GM23338 (cell line): Measurements from ENCODE around the gene DDX19B. TPM values are rescaled to one million over a fixed set of nuclear protein-coding genes. Genes with fewer than 3 reads are reported as not detected.

Source experiments
- ATAC-seq: fragments of 200-7000 bp; cut with Tn5 transposase; 3 replicates; pipeline ENCODE4 v1.9.1; 2020
- DNase-seq: peaks from one replicate; pipeline ENCODE4 v3.0.0-alpha.2; 2015; ENCODE audit warnings: low spot score
- H2AFZ ChIP-seq: fragments of 200-600 bp; sonication (generic); 2 replicates; pipeline ENCODE4 v1.8.0; 2016; ENCODE audit warnings: antibody characterized with exemption, mild to moderate bottlenecking, moderate library complexity
- H3F3A ChIP-seq: fragments of 200-600 bp; sonication (generic); replicated peaks from 2 replicates; pipeline ENCODE4 v1.8.0; 2017; ENCODE audit warnings: antibody characterized with exemption, mixed run types, low read depth
- H3K27ac ChIP-seq: fragments of 200-600 bp; sonication (generic); 2 replicates; pipeline ENCODE4 v1.6.1; 2016; ENCODE audit warnings: low read depth
- H3K27me3 ChIP-seq: fragments of 200-600 bp; sonication (generic); 2 replicates; pipeline ENCODE4 v1.8.0; 2016; ENCODE audit warnings: mild to moderate bottlenecking, mixed run types, moderate library complexity; ENCODE audit not compliant: insufficient read depth
- H3K36me3 ChIP-seq: fragments of 200-600 bp; sonication (generic); 2 replicates; pipeline ENCODE4 v1.8.0; 2016; ENCODE audit warnings: mild to moderate bottlenecking; ENCODE audit not compliant: insufficient read depth
- H3K4me1 ChIP-seq: fragments of 200-600 bp; sonication (generic); 2 replicates; pipeline ENCODE4 v1.8.0; 2016; ENCODE audit warnings: mild to moderate bottlenecking, moderate library complexity; ENCODE audit not compliant: insufficient read depth
- H3K4me2 ChIP-seq: fragments of 200-600 bp; sonication (generic); 2 replicates; pipeline ENCODE4 v1.7.1; 2017; ENCODE audit warnings: mixed run types
- H3K4me3 ChIP-seq: fragments of 200-600 bp; sonication (generic); 2 replicates; pipeline ENCODE4 v1.6.1; 2016; ENCODE audit warnings: mixed run types
- H3K79me2 ChIP-seq: fragments of 200-600 bp; sonication (generic); replicated peaks from 2 replicates; pipeline ENCODE4 v1.8.0; 2017; ENCODE audit warnings: mild to moderate bottlenecking; ENCODE audit not compliant: insufficient read depth
- H3K9me2 ChIP-seq: fragments of 200-600 bp; sonication (generic); 2 replicates; pipeline ENCODE4 v1.8.0; 2017; ENCODE audit not compliant: insufficient read depth
- H4K20me1 ChIP-seq: fragments of 200-600 bp; sonication (generic); replicated peaks from 2 replicates; pipeline ENCODE4 v1.8.0; 2017; ENCODE audit warnings: mild to moderate bottlenecking; ENCODE audit not compliant: insufficient read depth
- H3K27ac Mint-ChIP-seq: 2 replicates; pipeline ENCODE4 v1.8.0; 2020; ENCODE audit warnings: inconsistent platforms, mild to moderate bottlenecking, moderate library complexity, mixed read lengths
- H3K27me3 Mint-ChIP-seq: 3 replicates; pipeline ENCODE4 v1.8.0; 2022; ENCODE audit warnings: low read depth, mild to moderate bottlenecking, moderate library complexity, mixed read lengths, inconsistent platforms; ENCODE audit not compliant: insufficient read depth, poor library complexity
- H3K36me3 Mint-ChIP-seq: 3 replicates; pipeline ENCODE4 v1.8.0; 2021; ENCODE audit warnings: low read depth, mild to moderate bottlenecking, inconsistent platforms, moderate library complexity, mixed read lengths
- H3K4me1 Mint-ChIP-seq: 3 replicates; pipeline ENCODE4 v1.8.0; 2020; ENCODE audit warnings: mild to moderate bottlenecking, inconsistent platforms, mixed read lengths
- H3K4me3 Mint-ChIP-seq: 3 replicates; pipeline ENCODE4 v1.8.0; 2021; ENCODE audit warnings: moderate library complexity, mild to moderate bottlenecking, inconsistent platforms, mixed read lengths
- H3K9me3 Mint-ChIP-seq: 3 replicates; pipeline ENCODE4 v1.8.0; 2020; ENCODE audit warnings: moderate library complexity, mild to moderate bottlenecking, inconsistent platforms, mixed read lengths
- CTCF ChIP-seq, 2 experiments: fragments of 200-600 bp in 1 of 2; sonication (generic) in 1 of 2; conservative IDR thresholded peaks; 2 replicates each; pipeline versions ENCODE4 v1.5.1 to v1.6.1; 2016 to 2017; ENCODE audit warnings: antibody characterized with exemption in 2 of 2, low read depth in 2 of 2, mild to moderate bottlenecking in 2 of 2, moderate library complexity in 1 of 2
- ETS1 ChIP-seq: IDR thresholded peaks from 2 replicates; pipeline ENCODE4 v1.6.1; 2016; ENCODE audit warnings: antibody characterized with exemption
- EZH2 ChIP-seq: fragments of 200-600 bp; sonication (generic); IDR thresholded peaks from one replicate; pipeline ENCODE4 v1.8.0; 2017; ENCODE audit warnings: antibody characterized with exemption, mild to moderate bottlenecking, low read depth; ENCODE audit not compliant: unreplicated experiment
- ZNF462 ChIP-seq: fragments of 250-450 bp; sonication (Bioruptor Pico); IDR thresholded peaks from 2 replicates; pipeline ENCODE4 v1.5.0; 2020; ENCODE audit warnings: mild to moderate bottlenecking, moderate library complexity
- polyA plus RNA-seq: library from polyadenylated mRNA; unstranded; fragments of >200 nt; fragmentation: Nextera tagmentation; extraction: Ambion mirVana; gene quantifications from 2 replicates; pipeline ENCODE4 v1.2.1, GENCODE V29; 2016
- total RNA-seq: library from RNA; depleted of rRNA; stranded (reverse); fragments of >200 nt; shearing (Covaris generic); gene quantifications from 2 replicates; pipeline ENCODE4 v1.2.3, GENCODE V29; 2014

DDX19B gene
- total and polyA plus RNA-seq, 2 experiments from 2014 or later, result 42.2 to 45.8 TPM

- peaks cover 33% of the 10 kb centered on the region for H4K20me1 ChIP-seq
- TF ChIP-seq ETS1, result no peak
- TF ChIP-seq CTCF (conservative IDR thresholded peaks at IDR 0.05; ENCODE audit: low read depth in 2 of 2), result peak; percentile 79 to 87
- 0 out of 2 replicates have a peak overlapping the region, but pooled peaks have one; percentile 47 for H3K4me2 ChIP-seq
Measured at GRCh38 chr16:70252355-70252988, 46.5 kb upstream of the DDX19B start.

GRCh38 chr16:70253291-70254106 lies 45.5 kb upstream of the DDX19B start:
- H3K27me3 Mint-ChIP-seq, result peaks cover 18% of the 10 kb centered on the region
- ATAC-seq, result peak; percentile 26
- Histone ChIP-seq H3K4me2 (no peak overlapping the region), H3K27me3 (no peaks in the 10 kb centered on the region), H3K27ac (peak overlapping the region; percentile 94), H2AFZ (no peak overlapping the region), H3K4me3 (no peak overlapping the region), H3K4me1 (peaks cover 7% of the 10 kb centered on the region; the same call in 1 of the 2 replicates), H3K36me3 (peaks cover 59% of the 10 kb centered on the region), H3K9me2 (no peaks in the 10 kb centered on the region), H3K79me2 (peaks cover 19% of the 10 kb centered on the region), H4K20me1 (peaks cover 37% of the 10 kb centered on the region), H3F3A (peaks cover 64% of the 10 kb centered on the region)
- peak overlapping the region; percentile 72; the same call in 1 of the 2 replicates for H3K27ac Mint-ChIP-seq
- TF ChIP-seq CTCF (conservative IDR thresholded peaks at IDR 0.05; ENCODE audit: low read depth in 2 of 2) (peak; percentile 54 to 55), ZNF462 (CRISPR knock-in tag) (no peak), EZH2 (no peak)
- H3K4me3 Mint-ChIP-seq, result no peak overlapping the region
- peaks cover 2% of the 10 kb centered on the region; the same call in 1 of the 3 replicates for H3K9me3 Mint-ChIP-seq
- peaks cover 17% of the 10 kb centered on the region for H3K4me1 Mint-ChIP-seq
- H3K36me3 Mint-ChIP-seq, result peaks cover 78% of the 10 kb centered on the region
- peak; percentile 86 for DNase-seq

More at GRCh38 chr16:70252355-70252988, 46.5 kb upstream of the DDX19B start:
- peaks cover 18% of the 10 kb centered on the region for H3K27me3 Mint-ChIP-seq
- Histone ChIP-seq H3F3A (peaks cover 56% of the 10 kb centered on the region), H3K36me3 (peaks cover 48% of the 10 kb centered on the region), H3K27me3 (no peaks in the 10 kb centered on the region), H3K9me2 (no peaks in the 10 kb centered on the region), H3K4me1 (peaks cover 7% of the 10 kb centered on the region; the same call in 1 of the 2 replicates), H3K79me2 (peaks cover 29% of the 10 kb centered on the region), H3K4me3 (no peak overlapping the region; the same call in 1 of the 2 replicates), H3K27ac (peak overlapping the region; percentile 94), H2AFZ (no peak overlapping the region)
- H3K36me3 Mint-ChIP-seq, result peaks cover 70% of the 10 kb centered on the region
- peaks cover 2% of the 10 kb centered on the region; the same call in 1 of the 3 replicates for H3K9me3 Mint-ChIP-seq
- H3K4me3 Mint-ChIP-seq, result peak overlapping the region; percentile 82
- peak overlapping the region; percentile 95 for H3K27ac Mint-ChIP-seq
- ATAC-seq (peak; percentile 62), DNase-seq (peak; percentile 79)
- H3K4me1 Mint-ChIP-seq, result peaks cover 17% of the 10 kb centered on the region
